Activated T-helper 1 cell treated with Interleukin-2 at 50 U/mL for 16 hours (primary cell): Measurements from ENCODE around the gene RIIAD1.
A peak's percentile ranks its signal among the peaks of the same experiment; 100 is the strongest.
"Not testable (repeated sequence)": the region's sequence is repeated elsewhere in the genome, so short reads cannot be mapped to it uniquely, and the experiment has no call there.

Source experiments
- DNase-seq: peaks from one replicate; pipeline ENCODE4 v3.0.0-alpha.2; 2020; ENCODE audit warnings: low read depth

Gene RIIAD1, protein sequence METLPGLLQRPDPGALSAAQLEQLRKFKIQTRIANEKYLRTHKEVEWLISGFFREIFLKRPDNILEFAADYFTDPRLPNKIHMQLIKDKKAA

GRCh38 chr1:151720974-151721787 lies at the start of gene RIIAD1:
Gene RIIAD1, plus strand, starts transcription at chr1:151721522. Its CDS starts 15 bp downstream, at chr1:151721537.
- DNase-seq = peak; percentile 17

DNA sequence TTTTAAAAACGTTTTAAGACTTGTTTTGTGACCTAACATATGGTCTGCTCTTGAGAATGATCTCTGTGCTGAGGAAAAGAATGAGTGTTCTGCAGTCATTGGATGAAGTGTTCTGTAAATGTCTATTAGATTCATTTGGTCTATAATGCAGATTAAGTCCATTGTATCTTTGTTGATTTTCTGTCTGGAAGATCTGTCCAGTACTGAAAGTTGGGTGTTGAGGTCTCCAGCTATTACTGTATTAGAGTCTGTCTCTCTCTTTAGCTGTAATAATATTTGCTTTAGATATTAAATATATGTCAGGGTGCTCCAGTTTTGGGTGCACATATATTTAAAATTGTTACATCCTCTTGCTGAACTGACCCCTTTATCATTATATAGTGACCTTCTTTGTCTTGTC lies 47.9 kb upstream of the RIIAD1 start:
- DNase-seq = no peak

DNA sequence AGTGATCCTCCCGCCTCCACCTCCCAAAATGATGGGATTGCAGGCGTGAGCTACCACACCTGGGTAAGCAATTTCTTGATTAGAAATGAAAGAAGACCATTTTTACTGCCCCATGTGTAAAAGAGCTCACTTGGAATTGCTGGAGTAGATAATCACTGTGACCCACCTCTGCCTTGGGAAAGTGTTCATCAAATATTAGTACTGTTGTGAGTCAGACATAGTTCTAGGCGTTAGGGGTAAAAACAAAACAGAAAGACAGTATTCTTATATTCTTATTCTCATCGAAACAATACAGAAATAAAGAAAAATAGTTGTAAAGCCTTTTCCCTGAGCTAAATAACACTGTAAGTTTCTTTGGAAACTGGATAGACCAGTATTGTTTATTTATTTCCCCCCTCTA lies 40.9 kb upstream of the RIIAD1 start:
- DNase-seq = no peak

DNA sequence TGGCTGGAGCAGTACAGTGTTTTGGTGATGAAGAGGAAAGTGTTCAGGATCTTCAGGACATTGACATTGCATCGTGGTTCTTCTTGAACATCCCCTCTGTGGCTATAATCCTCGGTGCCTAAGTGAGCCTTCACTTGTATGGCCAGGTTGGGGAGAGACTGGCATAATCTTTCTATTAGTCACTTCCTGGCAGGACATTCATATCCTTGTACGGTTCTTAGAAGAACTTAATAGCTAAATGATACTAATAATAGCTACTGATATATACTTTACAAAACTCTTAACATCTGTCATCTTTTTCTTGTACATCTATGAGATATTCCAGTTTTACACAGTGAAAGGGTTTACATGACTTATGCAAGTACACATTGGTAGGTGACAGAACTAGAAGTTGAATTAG lies 40.5 kb upstream of the RIIAD1 start:
- no peak for DNase-seq

DNA sequence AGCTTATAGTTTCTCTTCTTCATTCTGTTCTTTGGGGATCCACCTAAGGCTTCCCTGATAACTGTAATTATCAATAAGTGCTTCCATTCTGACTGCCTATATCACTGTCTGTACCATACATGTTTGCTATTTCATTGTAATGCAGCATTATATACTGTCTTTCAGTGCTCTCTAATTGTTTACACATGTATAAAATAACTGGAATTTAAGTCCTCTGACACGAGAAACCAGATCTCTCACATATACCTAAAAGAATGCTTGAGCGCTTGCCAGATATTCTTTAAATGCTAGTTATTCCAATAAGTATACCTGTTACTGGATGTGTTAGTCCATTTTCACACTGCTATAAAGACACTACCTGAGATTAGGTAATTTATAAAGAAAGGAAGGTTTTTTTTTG lies 39.4 kb upstream of the RIIAD1 start:
- DNase-seq = no peak

- not testable (repeated sequence) for DNase-seq
Observed at GRCh38 chr1:151682901-151683300, 38.4 kb upstream of the RIIAD1 start.

GRCh38 chr1:151684128-151684527 lies 37.2 kb upstream of the RIIAD1 start:
- DNase-seq = no peak

DNA sequence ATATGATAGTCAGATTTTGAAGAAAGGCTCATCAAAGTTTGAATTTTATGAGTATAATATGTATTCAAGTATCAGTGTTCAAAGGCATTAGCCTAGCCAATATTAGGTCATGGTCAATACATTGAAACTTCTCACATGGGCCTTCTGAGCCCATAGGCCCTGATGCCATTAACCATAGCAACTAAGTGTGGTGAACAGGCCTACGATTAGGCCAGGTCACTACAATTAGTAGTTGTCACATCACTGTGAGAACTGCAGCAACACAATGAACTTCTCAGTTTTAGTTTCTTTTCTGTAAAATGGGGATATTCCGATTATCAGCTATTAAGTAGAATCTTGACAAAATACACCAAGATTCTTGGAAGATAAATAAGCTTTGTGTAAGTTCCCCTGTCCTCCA lies 34.8 kb upstream of the RIIAD1 start:
- DNase-seq = no peak

- no peak for DNase-seq
Observed at GRCh38 chr1:151689494-151689893, 31.8 kb upstream of the RIIAD1 start.

GRCh38 chr1:151692226-151692625 lies 29.1 kb upstream of the RIIAD1 start:
- DNase-seq = no peak

DNA sequence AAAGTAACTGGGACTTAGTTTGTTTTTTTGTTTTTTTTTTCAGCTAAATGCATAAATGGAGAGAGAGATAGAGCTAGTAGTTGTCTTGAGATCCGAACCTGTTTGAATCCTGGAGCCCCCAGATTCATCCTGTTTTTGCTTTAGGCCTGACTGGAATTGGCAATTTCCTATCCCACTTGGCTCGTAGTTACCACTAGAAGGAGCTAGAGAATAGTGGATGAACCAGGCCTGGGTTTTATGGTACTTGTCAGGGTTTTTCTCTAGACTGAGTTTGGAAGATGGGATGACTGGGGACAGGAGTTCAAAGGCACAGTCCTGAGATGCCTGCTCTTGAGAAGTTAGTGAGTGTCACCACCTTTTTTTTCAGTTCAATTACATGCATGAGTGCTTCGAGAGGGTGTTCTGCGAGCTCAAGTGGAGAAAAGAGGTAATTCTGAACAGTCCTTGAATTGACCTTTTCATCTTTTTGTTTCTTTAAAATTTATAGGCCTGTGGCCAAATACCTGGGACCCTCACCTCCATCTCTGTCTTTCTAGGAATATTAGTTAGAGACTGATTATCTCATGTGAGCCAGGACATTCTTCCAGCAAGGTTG lies 28.2 kb upstream of the RIIAD1 start:
- DNase-seq = no peak

DNA sequence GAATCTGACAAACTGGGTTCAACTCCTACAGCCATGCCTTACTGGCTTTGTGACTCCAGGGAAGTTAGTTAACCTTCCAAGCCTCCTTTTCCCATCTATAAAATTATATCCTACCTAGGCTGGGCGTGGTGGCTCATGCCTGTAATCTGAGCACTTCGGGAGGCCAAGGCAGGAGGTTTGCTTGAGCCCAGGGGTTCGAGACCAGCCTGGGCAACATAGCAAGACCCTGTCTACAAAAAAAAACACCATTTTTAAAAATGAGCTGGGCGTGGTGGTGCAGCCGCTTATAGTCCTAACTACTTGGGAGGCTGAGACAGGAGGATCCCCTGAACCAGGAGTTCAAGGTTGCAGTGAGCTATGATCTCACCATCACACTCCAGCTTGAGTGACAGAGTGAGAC lies 19.8 kb upstream of the RIIAD1 start:
- DNase-seq = no peak

DNA sequence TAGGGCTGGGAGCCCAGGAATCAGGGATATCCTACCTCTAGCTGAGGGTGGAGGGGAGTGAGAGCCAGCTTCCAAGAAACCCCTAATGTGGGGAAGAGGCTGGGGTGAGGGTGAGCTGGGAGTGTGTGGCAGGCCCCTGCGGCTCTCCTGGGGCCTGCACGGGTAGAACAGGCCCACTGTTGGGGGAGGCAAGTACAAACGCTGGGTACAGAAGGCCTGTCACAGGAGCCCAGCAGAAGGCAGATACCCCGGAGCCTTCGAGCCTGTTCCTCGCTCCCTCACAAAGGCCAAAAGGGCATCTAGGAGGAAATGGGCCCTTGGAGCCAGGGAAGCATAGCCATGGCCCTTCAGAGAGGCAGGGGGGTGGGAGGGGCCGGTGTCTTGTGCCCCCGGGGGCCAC lies 18.4 kb upstream of the RIIAD1 start:
- DNase-seq = no peak

DNA sequence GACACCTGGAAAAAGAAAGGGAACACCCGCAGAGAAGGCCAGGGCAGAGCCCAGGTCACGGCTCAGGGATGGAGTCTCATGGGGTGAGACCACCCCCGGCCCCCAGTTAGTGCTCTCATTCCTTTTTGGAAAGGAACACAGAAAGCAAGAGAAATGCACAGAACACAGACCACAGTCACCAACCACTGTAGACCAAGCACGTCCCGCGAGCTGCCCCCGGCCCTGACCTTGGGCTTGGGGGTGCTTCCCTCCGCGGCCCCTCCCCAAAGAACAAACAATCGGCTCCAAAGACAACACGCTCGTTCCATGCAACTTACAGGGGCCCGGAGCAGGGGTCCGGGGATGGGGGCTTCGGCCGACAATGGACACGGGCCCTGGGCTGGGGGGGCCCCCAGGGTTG lies 17.5 kb upstream of the RIIAD1 start:
- DNase-seq = no peak

- no peak for DNase-seq
Observed at GRCh38 chr1:151704246-151704645, 17.1 kb upstream of the RIIAD1 start.

DNA sequence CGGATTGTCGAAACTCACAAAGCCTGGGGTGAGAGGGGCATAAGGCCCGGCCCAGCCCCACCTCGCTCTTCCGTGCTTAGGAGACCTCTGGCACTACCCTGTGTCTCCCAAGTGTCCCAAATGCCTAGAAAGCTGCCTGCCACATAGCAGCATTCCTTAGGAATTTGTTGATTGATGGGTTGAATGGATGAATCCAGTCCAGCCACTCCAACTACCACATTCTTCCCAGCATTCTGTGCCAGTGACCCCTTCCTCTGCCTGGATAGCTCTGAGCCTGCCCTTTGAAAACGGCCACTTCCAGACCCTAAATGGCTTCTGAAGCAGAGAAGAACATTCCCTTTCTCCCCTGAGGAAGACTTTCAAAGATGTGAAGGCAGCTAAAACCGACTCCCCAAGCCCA lies 16.2 kb upstream of the RIIAD1 start:
- DNase-seq = no peak

DNA sequence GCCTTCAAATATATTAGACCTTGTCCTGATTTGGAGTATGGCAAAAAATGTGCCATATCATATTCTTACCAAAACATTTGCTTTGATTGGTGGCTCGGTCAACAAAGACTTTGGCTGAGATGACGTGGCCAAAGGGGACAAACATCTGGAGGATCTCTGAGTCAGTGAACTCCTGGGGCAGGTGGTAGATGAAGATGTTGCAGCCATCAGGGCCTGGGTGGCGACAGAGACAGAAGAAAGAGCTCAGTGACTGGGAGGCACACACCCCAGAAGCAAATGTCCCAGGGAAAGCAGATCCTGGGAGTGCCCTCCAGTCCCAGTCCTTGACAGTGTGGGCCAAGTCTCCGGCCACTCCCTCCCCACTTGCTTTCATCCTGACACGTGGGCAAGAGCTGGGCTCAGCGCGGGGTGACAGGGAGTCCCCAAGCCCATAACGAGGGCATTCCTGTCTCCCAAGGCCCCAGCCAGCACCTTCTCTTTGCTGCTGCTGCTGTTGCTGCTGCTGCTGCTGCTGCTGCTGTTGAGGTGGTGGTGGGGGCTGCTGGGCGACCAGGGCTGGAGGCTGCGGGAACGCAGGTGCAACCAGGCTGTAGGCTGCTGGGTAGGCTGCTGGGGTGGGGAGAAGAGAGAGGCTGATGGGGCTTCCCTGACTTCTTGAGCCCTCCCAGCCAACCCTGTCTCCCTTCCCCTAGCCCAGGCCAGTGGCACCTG lies 15.4 kb upstream of the RIIAD1 start:
- DNase-seq = no peak

GRCh38 chr1:151706464-151707415 lies 14.6 kb upstream of the RIIAD1 start:
- DNase-seq = no peak

GRCh38 chr1:151707541-151708065 lies 13.7 kb upstream of the RIIAD1 start:
- no peak for DNase-seq

GRCh38 chr1:151708891-151709290 lies 12.4 kb upstream of the RIIAD1 start:
- no peak for DNase-seq

DNA sequence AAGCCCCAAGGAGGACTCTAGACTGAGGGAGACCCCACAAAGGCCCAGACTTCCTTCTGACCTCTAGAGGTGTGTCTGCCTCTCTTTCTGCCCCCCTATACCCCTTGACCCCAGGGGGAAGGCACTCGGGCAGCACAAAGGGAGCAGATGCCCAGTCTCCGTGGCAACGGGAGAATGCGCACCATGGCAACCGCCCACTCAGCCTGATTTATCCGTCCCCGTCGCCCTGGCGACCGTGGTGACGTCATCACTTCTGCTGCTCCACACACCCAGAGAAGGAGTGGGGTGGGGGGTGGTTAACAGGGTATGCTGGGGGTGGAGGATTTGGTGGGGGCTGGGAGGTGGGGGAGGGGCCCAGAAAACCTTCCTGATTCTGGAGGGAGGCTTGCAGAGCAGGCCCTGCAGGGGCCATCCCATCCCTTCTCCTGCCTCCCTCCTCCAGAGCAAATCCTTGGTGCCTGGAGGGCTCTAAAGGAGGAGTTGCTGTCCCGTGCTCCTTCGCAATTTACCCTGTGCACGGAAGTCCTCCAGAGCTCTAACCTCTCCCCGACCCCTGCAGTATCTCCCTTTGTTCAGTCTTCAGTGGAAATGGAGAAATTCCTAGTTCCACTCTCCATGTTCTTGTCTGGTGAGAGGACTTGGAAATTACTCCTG lies 11.0 kb upstream of the RIIAD1 start:
- no peak for DNase-seq
